Stomach smooth muscle (tissue), 2 donors: Measurements from ENCODE around the gene STRIP2.
"Not testable (repeated sequence)": the region's sequence is repeated elsewhere in the genome, so short reads cannot be mapped to it uniquely, and the experiment has no call there.

Experiments used
- H3K27ac ChIP-seq: one replicate; pipeline ENCODE4 v1.7.0; 2013; ENCODE audit warnings: mild to moderate bottlenecking, low read length, inconsistent platforms
- H3K27me3 ChIP-seq, 2 donors: one replicate each; pipeline ENCODE4 v1.7.0; 2013; ENCODE audit warnings: low read length in 2 of 2; ENCODE audit not compliant: insufficient read depth in 2 of 2, control insufficient read depth in 1 of 2
- H3K36me3 ChIP-seq, 2 donors: one replicate each; pipeline ENCODE4 v1.7.0; 2013; ENCODE audit warnings: low read length in 2 of 2; ENCODE audit not compliant: control insufficient read depth in 2 of 2, insufficient read depth in 2 of 2
- H3K4me1 ChIP-seq: one replicate; pipeline ENCODE4 v1.7.0; 2013; ENCODE audit warnings: low read length; ENCODE audit not compliant: control insufficient read depth, insufficient read depth
- H3K4me3 ChIP-seq, 2 donors: one replicate each; pipeline ENCODE4 v1.7.0; 2013; ENCODE audit warnings: low read length in 2 of 2
- H3K9ac ChIP-seq, 2 donors: one replicate each; pipeline ENCODE4 v1.7.0; 2013; ENCODE audit warnings: low read length in 2 of 2, mild to moderate bottlenecking in 1 of 2
- H3K9me3 ChIP-seq, 2 donors: one replicate each; pipeline ENCODE4 v1.7.0; 2013; ENCODE audit warnings: low read length in 2 of 2; ENCODE audit not compliant: control insufficient read depth in 2 of 2
- donor health status: healthy.
- donor health status: Pancreatic carcinoma.

Gene STRIP2

DNA sequence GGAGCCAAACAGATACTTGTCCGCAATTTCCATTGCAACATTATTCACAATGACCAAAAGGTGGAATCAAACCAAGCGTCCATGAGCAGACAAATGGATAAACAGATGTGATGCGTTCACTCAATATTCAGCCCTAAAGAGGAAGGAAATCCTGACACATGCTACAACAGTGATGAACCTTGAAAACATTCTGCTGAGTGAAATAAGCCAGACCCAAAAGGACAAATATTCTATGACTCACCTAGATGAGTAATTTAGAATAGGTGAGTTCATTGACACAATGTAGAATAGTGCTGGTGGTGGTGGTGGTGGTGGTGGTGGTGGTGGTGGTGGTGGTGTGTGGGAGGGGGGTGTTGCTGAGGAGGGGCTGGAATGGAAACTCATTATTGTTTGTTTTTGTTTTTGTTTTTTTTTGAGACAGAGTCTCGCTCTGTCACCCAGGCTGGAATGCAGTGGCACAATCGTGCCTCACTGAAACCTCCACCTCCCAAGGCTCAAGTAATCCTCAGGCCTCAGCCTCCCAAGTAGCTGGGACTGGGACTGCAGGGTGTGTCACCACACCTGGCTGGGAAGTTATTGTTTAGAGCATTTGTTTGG, 96.7 kb downstream of the STRIP2 start:
- H3K4me1 ChIP-seq, result no peaks in the 10 kb centered on the region
- no peak overlapping the region for H3K9ac ChIP-seq
- H3K9me3 ChIP-seq, result peaks cover 0 to 4% of the 10 kb centered on the region in 2 donors
- no peak overlapping the region for H3K27ac ChIP-seq
- peaks cover 0 to 2% of the 10 kb centered on the region in 2 donors for H3K27me3 ChIP-seq
- no peak overlapping the region for H3K4me3 ChIP-seq
- no peaks in the 10 kb centered on the region for H3K36me3 ChIP-seq

DNA sequence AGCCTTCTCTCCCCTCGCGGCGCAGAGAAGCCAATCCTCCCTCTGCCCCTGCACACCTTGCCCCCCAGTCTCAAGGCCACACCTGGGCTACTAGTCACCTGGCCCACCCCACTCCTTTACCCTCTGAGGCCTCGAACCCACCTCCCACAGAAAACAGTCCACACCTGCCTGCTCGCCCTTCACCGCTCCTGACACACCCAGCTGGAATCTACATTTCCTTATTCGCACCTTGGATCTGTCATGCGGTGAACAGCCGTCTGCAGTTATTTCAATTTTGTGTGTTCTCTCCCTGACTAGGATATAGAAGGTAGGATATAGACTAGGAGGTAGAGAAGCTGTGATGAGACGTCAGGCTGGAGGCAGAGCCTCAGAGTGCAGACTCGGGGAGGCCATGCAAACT, 97.5 kb downstream of the STRIP2 start:
- H3K9me3 ChIP-seq, result peaks cover 0 to 4% of the 10 kb centered on the region in 2 donors
- H3K9ac ChIP-seq, result no peak overlapping the region
- no peak overlapping the region for H3K4me3 ChIP-seq
- no peaks in the 10 kb centered on the region for H3K36me3 ChIP-seq
- H3K27ac ChIP-seq, result no peak overlapping the region
- no peaks in the 10 kb centered on the region for H3K4me1 ChIP-seq
- H3K27me3 ChIP-seq, result peaks cover 0 to 2% of the 10 kb centered on the region in 2 donors

DNA sequence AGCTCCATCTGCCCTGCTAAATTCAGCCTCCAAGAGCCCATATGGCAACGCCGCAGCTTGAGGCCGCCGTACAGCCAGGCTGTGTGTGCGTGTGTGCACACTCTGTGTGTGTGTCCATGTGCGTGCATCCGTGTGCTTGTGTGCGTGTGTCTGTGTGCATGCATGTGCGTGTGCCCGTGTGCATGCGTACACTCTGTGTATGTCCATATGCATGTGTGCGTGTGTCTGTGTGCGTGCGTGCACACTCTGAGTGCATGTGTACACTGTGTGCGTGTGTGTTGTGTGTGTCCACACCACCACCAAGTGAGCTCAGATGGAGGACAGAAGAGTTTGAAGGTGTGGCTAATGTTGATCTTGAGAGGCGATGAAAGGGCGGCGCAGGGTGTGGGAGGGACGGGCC, 98.1 kb downstream of the STRIP2 start:
- peaks cover 0 to 2% of the 10 kb centered on the region in 2 donors for H3K27me3 ChIP-seq
- no peak overlapping the region for H3K4me3 ChIP-seq
- H3K27ac ChIP-seq, result no peak overlapping the region
- H3K4me1 ChIP-seq, result no peaks in the 10 kb centered on the region
- no peak overlapping the region for H3K9ac ChIP-seq
- H3K36me3 ChIP-seq, result no peaks in the 10 kb centered on the region
- H3K9me3 ChIP-seq, result peaks cover 0 to 4% of the 10 kb centered on the region in 2 donors

DNA sequence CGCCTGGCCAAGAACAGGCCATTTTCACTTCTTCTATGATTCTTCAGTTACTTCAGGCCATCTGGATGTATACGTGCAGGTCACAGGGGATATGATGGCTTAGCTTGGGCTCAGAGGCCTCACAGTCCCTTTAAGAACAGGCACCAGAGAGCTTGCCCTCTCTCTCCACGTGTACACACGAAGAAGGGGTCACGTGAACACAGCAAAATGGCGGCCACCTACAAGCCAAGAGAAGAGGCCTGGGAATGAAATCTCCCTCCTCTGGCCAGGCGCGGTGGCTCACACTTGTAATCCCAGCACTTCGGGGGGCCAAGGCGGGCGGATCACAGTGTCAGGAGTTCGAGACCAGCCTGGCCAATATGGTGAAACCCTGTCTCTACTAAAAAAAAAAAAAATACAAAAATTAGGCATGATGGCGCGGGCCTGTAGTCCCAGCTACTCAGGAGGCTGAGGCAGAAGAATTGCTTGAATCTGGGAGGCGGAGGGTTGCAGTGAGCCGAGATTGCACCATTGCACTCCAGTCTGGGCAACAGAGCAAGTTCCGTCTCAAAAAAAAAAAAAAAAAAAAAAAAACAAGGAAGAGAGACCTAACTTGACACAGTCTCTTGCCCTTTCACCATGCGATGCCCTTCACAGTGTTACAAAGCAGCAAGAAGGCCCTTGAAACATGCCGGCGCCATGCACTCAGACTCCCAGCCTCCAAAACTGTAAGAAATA, 100.5 kb downstream of the STRIP2 start:
- not testable (repeated sequence) for H3K9ac ChIP-seq, H3K27ac ChIP-seq, H3K4me1 ChIP-seq, H3K9me3 ChIP-seq, H3K36me3 ChIP-seq, H3K4me3 ChIP-seq, H3K27me3 ChIP-seq

DNA sequence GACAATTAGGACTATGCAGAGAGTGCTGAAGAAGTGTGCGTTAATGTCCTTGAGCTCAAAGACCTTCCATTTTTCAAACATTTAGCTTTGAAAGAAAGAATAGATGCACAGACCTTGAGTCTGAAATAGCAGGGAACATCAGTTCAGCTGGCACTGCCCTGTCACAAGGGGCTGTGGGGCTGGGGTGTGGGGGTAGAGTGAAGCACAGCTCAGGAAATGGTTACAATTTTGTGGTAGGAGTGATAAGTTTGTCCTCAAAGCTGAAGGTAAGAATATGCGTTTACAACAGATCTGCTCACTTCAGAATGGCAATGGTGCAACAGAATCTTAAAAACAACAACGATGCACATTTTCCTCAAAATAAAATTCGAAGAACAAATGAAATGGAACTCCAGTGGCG, 101.7 kb downstream of the STRIP2 start:
- Histone ChIP-seq H3K9ac (no peak overlapping the region), H3K4me1 (no peaks in the 10 kb centered on the region), H3K9me3 (peaks cover 0 to 4% of the 10 kb centered on the region in 2 donors), H3K27me3 (peaks cover 0 to 2% of the 10 kb centered on the region in 2 donors), H3K27ac (no peak overlapping the region), H3K36me3 (no peaks in the 10 kb centered on the region), H3K4me3 (no peak overlapping the region)

DNA sequence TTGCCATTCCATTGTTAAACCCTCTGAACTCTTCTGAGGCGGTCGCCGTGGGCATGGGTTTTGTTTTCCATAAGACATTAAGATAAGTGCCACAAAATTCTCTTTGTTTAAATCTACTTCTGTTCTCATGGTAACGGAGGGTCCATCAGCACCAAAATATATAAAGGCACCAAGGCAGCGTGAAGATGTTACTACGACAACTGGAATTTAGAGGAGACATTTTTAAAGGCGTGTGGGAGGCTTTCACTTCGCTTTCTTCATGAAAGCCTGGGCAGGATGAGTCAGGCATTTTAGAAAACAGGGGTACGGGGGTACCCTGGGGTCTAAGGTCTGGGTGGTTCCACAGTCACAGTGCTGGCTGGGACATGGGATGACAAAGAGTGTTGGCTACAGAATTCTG, 102.1 kb downstream of the STRIP2 start:
- Histone ChIP-seq H3K4me1 (no peaks in the 10 kb centered on the region), H3K9me3 (peaks cover 0 to 4% of the 10 kb centered on the region in 2 donors), H3K27me3 (peaks cover 0 to 2% of the 10 kb centered on the region in 2 donors), H3K36me3 (no peaks in the 10 kb centered on the region), H3K9ac (no peak overlapping the region), H3K27ac (no peak overlapping the region), H3K4me3 (no peak overlapping the region)
